Heart right ventricle (tissue), 16 donors: ENCODE measurements around the gene NHSL1. TPM values are rescaled to one million over a fixed set of nuclear protein-coding genes. Genes with fewer than 3 reads are reported as not detected.

Experiments
- ATAC-seq, 8 donors: fragments of 200-7000 bp; cut with Tn5 transposase; one replicate each; pipeline ENCODE4 v1.9.1; 2020; ENCODE audit warnings: mild to moderate bottlenecking in 8 of 8, moderate library complexity in 8 of 8, moderate number of reproducible peaks in 1 of 8
- DNase-seq, 2 donors: peaks; one replicate each; pipeline ENCODE4 v3.0.0-alpha.2; 2020
- H3K27ac ChIP-seq, 10 donors: fragments of 200-600 bp; sonication (generic) in 2 of 10; one replicate each; pipeline versions ENCODE4 v1.5.0 to v1.8.0; 2020 to 2022; ENCODE audit warnings: mild to moderate bottlenecking in 3 of 10
- H3K27me3 ChIP-seq, 7 donors: fragments of 200-600 bp; one replicate each; pipeline ENCODE4 v1.8.0; 2021 to 2022; ENCODE audit warnings: mild to moderate bottlenecking in 2 of 7
- H3K36me3 ChIP-seq, 9 donors: fragments of 200-600 bp; sonication (generic) in 1 of 9; one replicate each; pipeline versions ENCODE4 v1.5.0 to v1.8.0; 2020 to 2022; ENCODE audit warnings: mild to moderate bottlenecking in 2 of 9
- H3K4me1 ChIP-seq, 9 donors: fragments of 200-600 bp; sonication (generic) in 1 of 9; one replicate each; pipeline versions ENCODE4 v1.5.0 to v1.8.0; 2020 to 2022; ENCODE audit warnings: mild to moderate bottlenecking in 4 of 9
- H3K4me3 ChIP-seq, 10 donors: fragments of 200-600 bp; sonication (generic) in 2 of 10; one replicate each; pipeline versions ENCODE4 v1.5.0 to v1.8.0; 2020 to 2022; ENCODE audit warnings: mild to moderate bottlenecking in 7 of 10, moderate library complexity in 2 of 10
- H3K9me3 ChIP-seq, 11 donors: fragments of 200-600 bp in 10 of 11; sonication (generic) in 2 of 11; one replicate each; pipeline versions ENCODE4 v1.5.0 to v1.8.0; 2013 to 2022; ENCODE audit warnings: mild to moderate bottlenecking in 2 of 11, control low read depth in 1 of 11, moderate library complexity in 1 of 11
- WGBS, 2 donors: extraction: QIAGEN DNeasy Blood & Tissue Kit; methylation state at CpG; one replicate each; pipeline ENCODE4 v1.1.7; 2013; ENCODE audit warnings: inconsistent platforms in 1 of 2; 5-methylcytosine and 5-hydroxymethylcytosine counted together
- intact Hi-C, 10 donors: fragments of 100-400 bp; cut with DNase I; formaldehyde crosslinking; loops; one replicate each; pipeline versions ENCODE4 v1.11.1 to v1.14.2; 2022
- polyA plus RNA-seq, 2 donors: library from polyadenylated mRNA; stranded (reverse); fragments of 200-250 nt; gene quantifications; one replicate each; pipeline ENCODE4 v1.2.3, GENCODE V29; 2013
- total RNA-seq, 10 donors: library from RNA; stranded (reverse); fragmentation: NEBNext Ultra II Directional in 3 of 10; extraction: Animal tissue kit (Norgen Biotek cat#: 25700) in 3 of 10; gene quantifications; one replicate each; pipeline versions ENCODE4 v1.2.1 to v1.2.4, GENCODE V29; 2021 to 2023
- TF ChIP-seq, protein P1 (sequence below), 9 donors: fragments of 200-600 bp; sonication (generic) in 2 of 9; IDR thresholded peaks; one replicate each; pipeline versions ENCODE4 v1.5.0 to v1.8.0; 2021 to 2022; ENCODE audit warnings: antibody characterized with exemption in 9 of 9, mild to moderate bottlenecking in 5 of 9, moderate library complexity in 1 of 9
- donor health status: Arrhythmogenic right ventricular cardiomyopathy.
- donor health status: ischemic (EF 13 %, LVEDD 7.1; RV severe dilation, severe dysfunction).
- donor health status: healthy with polysubstance abuse.
- donor health status: DM: no; HTN: yes; CAD: no.
- donor health status: DM: no; HTN: no; CAD: no.
- donor health status: ischemic (EF 25% LVEDD 6.9; RV normal size, moderate dysfunction).
- donor health status: ischemic (EF 25% LVEDD 5.7; RV mildly dilated, moderate dysfunction).
- donor health status: healthy.
- donor health status: DM: yes; HTN: yes; CAD: no.
- donor health status: Ischemic cardiomyopathy.
- donor health status: ischemic (EF 35%, LVEDD 5.7; RV mildly dilated, moderate dysfunction).
- donor health status: nonischemic (EF 11% LVEDD 7.7; RV severe dilation, severe dysfunction).
- donor health status: DM: yes; HTN: yes; CAD: no.
- donor health status: PGD.
- donor health status: ischemic (EF 29% LVEDD 5.4; RV normal size, mild dysfunction).
- donor health status: nonischemic (EF 23%, LVEDD 6.1; RV moderate dilation, normal function).

Gene NHSL1
- total and polyA plus RNA-seq, 12 donors = 5.0 to 97.4 (median 74.7) TPM

DNA sequence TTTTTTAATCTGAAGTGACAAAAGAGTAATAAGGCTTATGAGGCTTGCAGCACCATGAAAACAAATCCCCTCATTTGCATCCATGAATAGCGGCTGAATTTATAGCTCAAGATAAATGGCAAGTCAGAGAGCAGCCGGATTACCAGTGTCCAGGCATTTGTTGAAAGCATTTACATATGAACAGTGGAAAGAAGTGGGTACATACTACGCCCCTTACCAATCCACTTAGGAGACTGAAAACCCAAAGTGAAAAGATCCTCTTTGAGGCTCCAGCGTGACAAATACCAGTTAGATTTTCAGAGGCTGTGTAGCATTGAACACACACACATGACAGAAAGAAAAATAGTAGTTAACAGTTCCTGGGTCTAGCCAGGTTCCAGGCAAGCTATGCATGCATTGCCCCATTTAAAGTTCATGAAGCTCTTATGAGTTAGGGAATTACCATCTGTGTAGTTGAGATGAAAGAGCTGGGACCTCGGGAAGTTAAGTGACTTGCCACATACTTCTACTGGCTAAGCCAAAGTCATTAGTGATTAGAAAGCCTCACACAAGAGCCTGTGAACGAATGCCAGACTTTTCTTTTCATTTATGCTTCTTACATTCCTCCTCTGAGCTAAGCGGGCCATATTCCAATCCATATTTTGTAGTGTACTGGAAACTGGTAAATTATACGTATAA, 28.3 kb upstream of the NHSL1 start:
- peak overlapping the region in 1 of 10 donors; percentile 9 for H3K4me3 ChIP-seq
- WGBS, 2 donors = 44 to 59% methylated on average over 8 of the region's 8 CpGs
- H3K9me3 ChIP-seq = no peaks in the 10 kb centered on the region
- peaks cover 0 to 57% (median 34%) of the 10 kb centered on the region in 9 donors for H3K4me1 ChIP-seq
- TF ChIP-seq, protein P1, sequence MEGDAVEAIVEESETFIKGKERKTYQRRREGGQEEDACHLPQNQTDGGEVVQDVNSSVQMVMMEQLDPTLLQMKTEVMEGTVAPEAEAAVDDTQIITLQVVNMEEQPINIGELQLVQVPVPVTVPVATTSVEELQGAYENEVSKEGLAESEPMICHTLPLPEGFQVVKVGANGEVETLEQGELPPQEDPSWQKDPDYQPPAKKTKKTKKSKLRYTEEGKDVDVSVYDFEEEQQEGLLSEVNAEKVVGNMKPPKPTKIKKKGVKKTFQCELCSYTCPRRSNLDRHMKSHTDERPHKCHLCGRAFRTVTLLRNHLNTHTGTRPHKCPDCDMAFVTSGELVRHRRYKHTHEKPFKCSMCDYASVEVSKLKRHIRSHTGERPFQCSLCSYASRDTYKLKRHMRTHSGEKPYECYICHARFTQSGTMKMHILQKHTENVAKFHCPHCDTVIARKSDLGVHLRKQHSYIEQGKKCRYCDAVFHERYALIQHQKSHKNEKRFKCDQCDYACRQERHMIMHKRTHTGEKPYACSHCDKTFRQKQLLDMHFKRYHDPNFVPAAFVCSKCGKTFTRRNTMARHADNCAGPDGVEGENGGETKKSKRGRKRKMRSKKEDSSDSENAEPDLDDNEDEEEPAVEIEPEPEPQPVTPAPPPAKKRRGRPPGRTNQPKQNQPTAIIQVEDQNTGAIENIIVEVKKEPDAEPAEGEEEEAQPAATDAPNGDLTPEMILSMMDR (IDR thresholded peaks at IDR 0.05) = no peak
- H3K27ac ChIP-seq = peak overlapping the region in 4 of 10 donors; percentile 11 to 38 (median 19)
- no peaks in the 10 kb centered on the region for H3K36me3 ChIP-seq
- DNase-seq (no peak), ATAC-seq (peak in 5 of 8 donors; percentile 16 to 47 (median 30))
- no peaks in the 10 kb centered on the region for H3K27me3 ChIP-seq
- intact Hi-C loops = loop anchor here in 1 of 10 donors (10.0 kb wide), 1 partner anchor 413 kb away; no protein-coding TSS in a partner anchor

DNA sequence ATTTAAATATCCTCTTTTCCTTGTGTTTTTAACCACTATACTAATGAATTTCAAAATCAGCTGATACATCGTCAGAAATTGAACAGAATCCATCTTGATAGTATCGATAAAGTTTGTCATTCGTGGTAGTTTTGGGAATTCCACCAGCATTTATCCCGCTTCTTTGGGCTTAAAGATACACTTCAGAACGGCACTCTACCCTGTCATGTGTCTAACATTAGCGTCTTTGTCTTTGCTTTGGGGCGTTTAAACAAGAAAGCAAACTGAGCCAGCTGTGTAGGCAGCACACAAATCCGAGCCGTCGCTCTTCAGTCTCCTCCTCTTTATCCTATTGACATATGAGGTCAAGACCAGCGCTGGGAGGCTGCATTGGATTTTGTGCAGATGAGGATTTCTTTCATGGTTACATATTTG, 27.5 kb upstream of the NHSL1 start:
- H3K27ac ChIP-seq = peak overlapping the region in 4 of 10 donors; percentile 11 to 38 (median 19)
- DNase-seq = no peak
- H3K4me3 ChIP-seq = peak overlapping the region in 3 of 10 donors; percentile 9 to 21 (median 16)
- H3K27me3 ChIP-seq = no peaks in the 10 kb centered on the region
- TF ChIP-seq, protein P1 (IDR thresholded peaks at IDR 0.05) = no peak
- no peaks in the 10 kb centered on the region for H3K36me3 ChIP-seq
- WGBS, 2 donors = 41 to 45% methylated on average over 11 of the region's 11 CpGs
- intact Hi-C loops = loop anchor here in 1 of 10 donors (10.0 kb wide), 1 partner anchor 412 kb away; no protein-coding TSS in a partner anchor
- H3K4me1 ChIP-seq = peaks cover 0 to 64% (median 37%) of the 10 kb centered on the region in 9 donors
- no peaks in the 10 kb centered on the region for H3K9me3 ChIP-seq
- ATAC-seq = peak in 6 of 8 donors; percentile 29 to 52 (median 44)

DNA sequence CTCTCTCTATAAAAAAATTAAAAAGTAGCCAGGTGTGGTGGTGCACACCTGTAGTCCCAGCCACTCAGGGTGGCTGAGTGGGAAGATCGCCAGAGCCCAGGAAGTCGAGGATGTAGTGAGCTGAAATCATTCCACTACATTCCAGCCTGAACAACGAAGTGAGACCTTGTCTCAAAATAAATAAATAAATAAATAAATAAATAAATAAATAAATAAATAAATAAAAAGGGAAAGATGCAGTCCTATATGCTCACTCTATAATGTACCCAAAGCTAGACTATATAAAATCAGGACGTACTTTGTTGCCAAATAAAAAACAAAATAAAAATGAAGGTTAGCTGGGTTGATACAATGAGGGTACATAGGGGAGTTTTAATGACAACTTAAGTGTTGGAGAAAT, 26.1 kb upstream of the NHSL1 start:
- no peaks in the 10 kb centered on the region for H3K36me3 ChIP-seq
- no peak overlapping the region for H3K4me3 ChIP-seq
- H3K27me3 ChIP-seq = no peaks in the 10 kb centered on the region
- WGBS, 2 donors = 82 to 83% methylated on average over 4 of the region's 4 CpGs
- peaks cover 0 to 77% (median 42%) of the 10 kb centered on the region in 9 donors for H3K4me1 ChIP-seq
- ATAC-seq (no peak), DNase-seq (no peak)
- intact Hi-C loops = loop anchor here in 1 of 10 donors (10.0 kb wide), 1 partner anchor 411 kb away; no protein-coding TSS in a partner anchor
- H3K27ac ChIP-seq = no peak overlapping the region
- TF ChIP-seq, protein P1 (IDR thresholded peaks at IDR 0.05) = no peak
- H3K9me3 ChIP-seq = no peaks in the 10 kb centered on the region

DNA sequence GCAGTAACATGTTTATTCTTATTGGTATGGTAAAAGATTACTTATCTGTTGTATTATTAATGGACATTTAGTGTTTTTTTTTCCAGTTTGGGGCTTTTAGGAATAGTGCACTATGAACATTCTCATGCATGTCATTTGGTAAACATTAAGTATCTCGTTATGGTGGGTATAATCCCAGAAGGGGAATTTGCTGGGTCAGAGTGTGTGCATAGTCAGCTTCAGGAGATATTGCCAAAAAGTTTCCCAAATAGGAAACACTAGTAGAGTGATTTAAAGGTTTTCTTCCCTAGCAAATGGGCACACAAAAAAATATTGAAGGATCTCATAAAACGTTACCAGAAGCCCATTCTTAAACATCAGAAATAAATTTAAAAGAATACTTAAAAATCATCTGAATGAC, 25.2 kb upstream of the NHSL1 start:
- Histone ChIP-seq H3K27ac (no peak overlapping the region), H3K27me3 (no peaks in the 10 kb centered on the region), H3K9me3 (no peaks in the 10 kb centered on the region), H3K4me3 (no peak overlapping the region), H3K4me1 (peaks cover 0 to 80% (median 42%) of the 10 kb centered on the region in 9 donors), H3K36me3 (no peaks in the 10 kb centered on the region)
- intact Hi-C loops = loop anchor here in 1 of 10 donors (10.0 kb wide), 1 partner anchor 410 kb away; no protein-coding TSS in a partner anchor
- no peak for ATAC-seq
- TF ChIP-seq, protein P1 (IDR thresholded peaks at IDR 0.05) = no peak
- DNase-seq = no peak
- WGBS, 2 donors = 42 to 51% methylated on average over 2 of the region's 2 CpGs
